CD14-positive monocyte (primary cell): ENCODE data around the gene ZC3HAV1L. TPM values are rescaled to one million over a fixed set of nuclear protein-coding genes. Genes with fewer than 3 reads are reported as not detected.

Experiments used
- DNase-seq, 3 donors: peaks; one replicate each; pipeline ENCODE4 v3.0.0-alpha.2; 2011 to 2022
- H2AFZ ChIP-seq: 2 replicates; pipeline ENCODE4 v1.6.0; 2012; ENCODE audit warnings: mild to moderate bottlenecking, low read depth, low read length, inconsistent platforms; ENCODE audit not compliant: insufficient read depth, poor library complexity, severe bottlenecking
- H3K27ac ChIP-seq, 2 donors: 1 replicate in 1 of 2; 2 replicates in 1 of 2; pipeline ENCODE4 v1.5.1; 2012 to 2013; ENCODE audit warnings: low read length in 2 of 2, control low read depth in 1 of 2, inconsistent platforms in 1 of 2, low read depth in 1 of 2, mild to moderate bottlenecking in 1 of 2
- H3K27me3 ChIP-seq, 2 donors: one replicate each; pipeline versions ENCODE4 v1.6.0 to v1.6.1; 2011 to 2013; ENCODE audit warnings: low read length in 2 of 2; ENCODE audit not compliant: control insufficient read depth in 2 of 2, insufficient read depth in 2 of 2
- H3K36me3 ChIP-seq, 2 donors: replicated peaks in 1 of 2; 1 replicate in 1 of 2; 2 replicates in 1 of 2; pipeline versions ENCODE4 v1.5.1 to v1.6.1; 2012 to 2013; ENCODE audit warnings: low read length in 2 of 2, control low read depth in 1 of 2, inconsistent platforms in 1 of 2, mild to moderate bottlenecking in 1 of 2; ENCODE audit not compliant: insufficient read depth in 2 of 2, control insufficient read depth in 1 of 2
- H3K4me1 ChIP-seq, 2 donors: 1 replicate in 1 of 2; 2 replicates in 1 of 2; pipeline versions ENCODE4 v1.5.1 to v1.6.1; 2012 to 2013; ENCODE audit warnings: low read length in 2 of 2, control low read depth in 1 of 2, inconsistent platforms in 1 of 2, mild to moderate bottlenecking in 1 of 2, moderate library complexity in 1 of 2; ENCODE audit not compliant: insufficient read depth in 2 of 2, control insufficient read depth in 1 of 2
- H3K4me2 ChIP-seq: replicated peaks from 2 replicates; pipeline ENCODE3; 2012; ENCODE audit warnings: low read length, moderate library complexity, mild to moderate bottlenecking; ENCODE audit not compliant: poor library complexity, severe bottlenecking; ENCODE audit errors: extremely low read depth
- H3K4me3 ChIP-seq, 3 experiments: fragments of 200-600 bp in 1 of 3; sonication (generic) in 1 of 3; replicated peaks in 1 of 3; 1 replicate in 2 of 3; 2 replicates in 1 of 3; pipeline ENCODE4 v1.5.1; 2011 to 2013; ENCODE audit warnings: low read length in 3 of 3, mild to moderate bottlenecking in 3 of 3, control low read depth in 2 of 3, low read depth in 2 of 3, inconsistent platforms in 1 of 3, moderate library complexity in 1 of 3
- H3K79me2 ChIP-seq: 2 replicates; pipeline ENCODE4 v1.6.0; 2012; ENCODE audit warnings: mild to moderate bottlenecking, control low read depth, inconsistent platforms, low read length, moderate library complexity; ENCODE audit not compliant: insufficient read depth
- H3K9ac ChIP-seq: 2 replicates; pipeline ENCODE4 v1.6.0; 2017; ENCODE audit warnings: low read length, mild to moderate bottlenecking; ENCODE audit not compliant: insufficient read depth, poor library complexity, severe bottlenecking
- H3K9me3 ChIP-seq, 2 donors: replicated peaks in 1 of 2; 1 replicate in 1 of 2; 2 replicates in 1 of 2; pipeline versions ENCODE4 v1.5.1 to v1.6.1; 2012 to 2013; ENCODE audit warnings: low read length in 2 of 2, control low read depth in 1 of 2; ENCODE audit not compliant: control insufficient read depth in 1 of 2, insufficient read depth in 1 of 2
- H4K20me1 ChIP-seq: 2 replicates; pipeline ENCODE4 v1.6.0; 2012; ENCODE audit warnings: mild to moderate bottlenecking, low read length, control low read depth, moderate library complexity; ENCODE audit not compliant: insufficient read depth
- H3K27ac Mint-ChIP-seq, 7 donors: one replicate each; pipeline ENCODE4 v1.8.0; 2020; ENCODE audit warnings: mild to moderate bottlenecking in 7 of 7, mixed read lengths in 7 of 7, moderate library complexity in 6 of 7, inconsistent platforms in 2 of 7
- H3K27me3 Mint-ChIP-seq, 3 donors: one replicate each; pipeline ENCODE4 v1.8.0; 2021 to 2022; ENCODE audit warnings: low read depth in 3 of 3, mild to moderate bottlenecking in 3 of 3, mixed read lengths in 3 of 3, moderate library complexity in 3 of 3, inconsistent platforms in 1 of 3
- H3K36me3 Mint-ChIP-seq, 2 donors: one replicate each; pipeline ENCODE4 v1.8.0; 2020; ENCODE audit warnings: mixed read lengths in 2 of 2, inconsistent platforms in 1 of 2, mild to moderate bottlenecking in 1 of 2
- H3K4me1 Mint-ChIP-seq: one replicate; pipeline ENCODE4 v1.8.0; 2020; ENCODE audit warnings: mild to moderate bottlenecking, mixed read lengths
- H3K4me3 Mint-ChIP-seq, 2 donors: one replicate each; pipeline ENCODE4 v1.8.0; 2020; ENCODE audit warnings: mild to moderate bottlenecking in 2 of 2, mixed read lengths in 2 of 2, moderate library complexity in 1 of 2
- H3K9me3 Mint-ChIP-seq, 7 donors: one replicate each; pipeline ENCODE4 v1.8.0; 2020 to 2022; ENCODE audit warnings: mixed read lengths in 7 of 7, mild to moderate bottlenecking in 6 of 7, moderate library complexity in 6 of 7, inconsistent platforms in 2 of 7
- CTCF ChIP-seq: fragments of 200-600 bp; IDR thresholded peaks from one replicate; pipeline ENCODE4 v1.8.0; 2022; ENCODE audit warnings: antibody characterized with exemption, mild to moderate bottlenecking
- WGBS: methylation state at CpG from one replicate; pipeline ENCODE4 v1.1.5; 2013; ENCODE audit warnings: missing lambda C conversion rate; ENCODE audit not compliant: insufficient coverage; 5-methylcytosine and 5-hydroxymethylcytosine counted together
- intact Hi-C, 2 donors: fragments of 100-400 bp; cut with micrococcal nuclease; formaldehyde crosslinking; loops; one replicate each; pipeline versions ENCODE4 v1.15.0 to v1.15.1; 2023
- polyA plus RNA-seq, 3 donors: library from polyadenylated mRNA; depleted of rRNA in 1 of 3; unstranded in 2 of 3; stranded (reverse) in 1 of 3; fragments of 300-500 nt in 2 of 3; fragments of >200 nt in 1 of 3; fragmentation: Illumina TruSeq in 2 of 3; gene quantifications; 1 replicate in 2 of 3; 2 replicates in 1 of 3; pipeline ENCODE4 v1.2.3, GENCODE V29; 2012 to 2021

Gene ZC3HAV1L
- polyA plus RNA-seq, 3 donors = 0.10 TPM; not detected in 2

GRCh38 chr7:139041378-139042085, 5.7 kb upstream of the ZC3HAV1L start:
- no peak overlapping the region for H3K4me3 Mint-ChIP-seq
- H3K27me3 Mint-ChIP-seq = peaks cover 7 to 10% (median 7%) of the 10 kb centered on the region in 3 donors
- intact Hi-C loops = no loop called here

DNA sequence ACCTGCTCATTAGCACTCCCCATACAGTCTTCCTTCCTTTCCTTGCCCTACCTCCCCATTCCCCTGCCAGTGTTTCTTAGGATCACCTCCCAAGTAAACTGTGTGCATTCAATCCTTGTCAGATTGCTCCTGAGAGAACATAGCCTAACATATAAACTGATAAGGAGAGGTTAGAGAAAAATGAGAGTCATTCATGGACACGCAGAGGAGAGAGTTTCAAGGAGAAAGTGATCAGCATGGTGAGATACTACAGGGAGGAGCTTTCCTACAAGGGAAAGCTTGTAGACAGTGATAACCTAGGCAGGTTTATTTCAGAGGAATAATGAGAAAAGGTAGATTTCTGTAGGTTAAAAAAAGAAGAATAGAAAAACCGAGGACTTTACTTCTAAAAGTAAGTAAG, 2.8 kb upstream of the ZC3HAV1L start:
- Histone ChIP-seq H3K4me3 (no peak overlapping the region), H4K20me1 (peaks cover 4% of the 10 kb centered on the region), H3K9ac (no peak overlapping the region), H3K36me3 (peaks cover 1 to 6% of the 10 kb centered on the region in 2 donors), H3K27ac (no peak overlapping the region), H3K4me2 (no peak overlapping the region), H2AFZ (no peak overlapping the region), H3K4me1 (peaks cover 7 to 13% of the 10 kb centered on the region in 2 donors), H3K9me3 (no peaks in the 10 kb centered on the region), H3K27me3 (peaks cover 0 to 5% of the 10 kb centered on the region in 2 donors), H3K79me2 (no peaks in the 10 kb centered on the region)
- DNase-seq = no peak
- H3K4me3 Mint-ChIP-seq = no peak overlapping the region
- H3K36me3 Mint-ChIP-seq = peaks cover 5 to 8% of the 10 kb centered on the region in 2 donors
- intact Hi-C loops = no loop called here
- H3K27ac Mint-ChIP-seq = no peak overlapping the region
- TF ChIP-seq CTCF = no peak
- H3K4me1 Mint-ChIP-seq = peaks cover 18% of the 10 kb centered on the region
- H3K27me3 Mint-ChIP-seq = peaks cover 10 to 17% (median 13%) of the 10 kb centered on the region in 3 donors
- H3K9me3 Mint-ChIP-seq = peaks cover 0 to 2% (median 0%) of the 10 kb centered on the region in 7 donors
- 100% methylated on average over 1 of the region's 2 CpGs for WGBS

More at GRCh38 chr7:139041378-139042085, 5.7 kb upstream of the ZC3HAV1L start:
- Histone ChIP-seq H3K27me3 (no peaks in the 10 kb centered on the region), H3K36me3 (peaks cover 13 to 25% of the 10 kb centered on the region in 2 donors), H3K9ac (no peak overlapping the region), H3K27ac (no peak overlapping the region), H3K9me3 (no peaks in the 10 kb centered on the region), H3K79me2 (no peaks in the 10 kb centered on the region), H2AFZ (no peak overlapping the region), H3K4me1 (peaks cover 0 to 8% of the 10 kb centered on the region in 2 donors), H4K20me1 (peaks cover 14% of the 10 kb centered on the region), H3K4me3 (no peak overlapping the region), H3K4me2 (no peak overlapping the region)
- no peak for TF ChIP-seq CTCF
- Mint-ChIP-seq H3K9me3 (peaks cover 0 to 2% (median 0%) of the 10 kb centered on the region in 7 donors), H3K4me1 (peaks cover 29% of the 10 kb centered on the region), H3K36me3 (peaks cover 24 to 27% of the 10 kb centered on the region in 2 donors), H3K27ac (peak overlapping the region in 1 of 7 donors; percentile 2)
- WGBS = 72% methylated on average over 5 of the region's 6 CpGs
- DNase-seq = no peak
